Fibroblast of skin of abdomen (primary cell): Measurements from ENCODE around the gene PDGFD.

ENCODE experiments used
- DNase-seq: peaks from one replicate; pipeline ENCODE4 v3.0.0-alpha.2; 2013

PDGFD gene

GRCh38 chr11:104142698-104143097 is 21.2 kb downstream of the PDGFD start:
- DNase-seq: no peak

- no peak for DNase-seq
Measured at GRCh38 chr11:104136861-104137260, 27.1 kb downstream of the PDGFD start.

GRCh38 chr11:104134745-104135144 is 29.2 kb downstream of the PDGFD start:
- peak; percentile 40 for DNase-seq

- no peak for DNase-seq
Measured at GRCh38 chr11:104130161-104130560, 33.8 kb downstream of the PDGFD start.

- no peak for DNase-seq
Measured at GRCh38 chr11:104129145-104129544, 34.8 kb downstream of the PDGFD start.

GRCh38 chr11:104127828-104128227 is 36.1 kb downstream of the PDGFD start:
- DNase-seq: peak; percentile 76

GRCh38 chr11:104126464-104126863 is 37.5 kb downstream of the PDGFD start:
- no peak for DNase-seq

GRCh38 chr11:104124979-104125378 is 39.0 kb downstream of the PDGFD start:
- no peak for DNase-seq

GRCh38 chr11:104122836-104123235 is 41.1 kb downstream of the PDGFD start:
- DNase-seq: no peak

- no peak for DNase-seq
Measured at GRCh38 chr11:104122011-104122635, 41.8 kb downstream of the PDGFD start.

GRCh38 chr11:104120493-104121137 is 43.3 kb downstream of the PDGFD start:
- peak; percentile 4 for DNase-seq

GRCh38 chr11:104118105-104118744 is 45.7 kb downstream of the PDGFD start:
- no peak for DNase-seq

GRCh38 chr11:104113541-104113940 is 50.4 kb downstream of the PDGFD start:
- no peak for DNase-seq

GRCh38 chr11:104106136-104106754 is 57.7 kb downstream of the PDGFD start:
- DNase-seq: peak; percentile 87

- no peak for DNase-seq
Measured at GRCh38 chr11:104105155-104105554, 58.8 kb downstream of the PDGFD start.

- DNase-seq: no peak
Measured at GRCh38 chr11:104104664-104105063, 59.3 kb downstream of the PDGFD start.

- DNase-seq: no peak
Measured at GRCh38 chr11:104104201-104104600, 59.7 kb downstream of the PDGFD start.

- no peak for DNase-seq
Measured at GRCh38 chr11:104098555-104098954, 65.4 kb downstream of the PDGFD start.

GRCh38 chr11:104098132-104098531 is 65.8 kb downstream of the PDGFD start:
- DNase-seq: no peak

GRCh38 chr11:104096900-104097299 is 67.0 kb downstream of the PDGFD start:
- DNase-seq: no peak

GRCh38 chr11:104095791-104096190 is 68.2 kb downstream of the PDGFD start:
- DNase-seq: peak; percentile 63

- DNase-seq: peak; percentile 45
Measured at GRCh38 chr11:104094576-104094975, 69.4 kb downstream of the PDGFD start.

GRCh38 chr11:104093426-104094280 is 70.3 kb downstream of the PDGFD start:
- DNase-seq: peak; percentile 22
